HL-60 (cell line): ENCODE measurements around the gene SMIM36.

Experiments
- CTCF ChIP-seq: IDR thresholded peaks from one replicate; pipeline ENCODE4 v1.5.1; 2011; ENCODE audit warnings: low read length, control low read depth, inconsistent platforms; ENCODE audit not compliant: insufficient read depth
- POLR2AphosphoS5 ChIP-seq: IDR thresholded peaks from 2 replicates; pipeline ENCODE4 v1.6.1; 2012; ENCODE audit warnings: low read depth

- TF ChIP-seq CTCF, result no peak
- no peak for TF ChIP-seq POLR2AphosphoS5
These were observed 35.2 kb upstream of the SMIM36 start for GRCh38 chr17:55546481-55546880.
